Measurements from ENCODE around the gene SRXN1. TPM values are rescaled to one million over a fixed set of nuclear protein-coding genes. Genes with fewer than 3 reads are reported as not detected.

SRXN1 gene
- total and polyA plus RNA-seq, 9 of the 15 experiments (the other 6 are each of a cell fraction or from before 2014, with no cell fraction given) = 6.8 to 36.4 (median 21.6) TPM

- H3K9ac ChIP-seq (ENCODE audit: insufficient read depth in 1 of 2, low read depth in 2 of 2, low read length in 2 of 2) = peak overlapping the region in 1 of 2 experiments; percentile 75; a peak in 3 of 4 replicates
- FAIRE-seq = peak; percentile 74
- no peaks in the 10 kb centered on the region for H3K36me3 ChIP-seq (ENCODE audit: control insufficient read depth, insufficient read depth, low read length)
- ATAC-seq = peak; percentile 21; the same call in 1 of the 3 replicates
- WGBS (ENCODE audit: insufficient coverage, low coverage, missing lambda C conversion rate) = 0% methylated on average over 1 of the region's 4 CpGs
- no peak overlapping the region; the same call in 2 of the 3 replicates for H3K27ac ChIP-seq (ENCODE audit: extremely low read depth, low read depth, low read length)
- in situ Hi-C loops (cut with MboI) = no loop called here
- no TSS peak for BruUV-seq (replicated peaks)
- H3K27me3 ChIP-seq (ENCODE audit: control insufficient read depth in 2 of 2, insufficient read depth in 2 of 2, low read length in 2 of 2) = no peaks in the 10 kb centered on the region
- CTCF ChIA-PET (ENCODE audit: low intra/inter-chr PET ratio) = no interaction called here
- no peaks in the 10 kb centered on the region for H3K79me2 ChIP-seq (ENCODE audit: control insufficient read depth, insufficient read depth, low read length)
- peaks cover 31 to 42% of the 10 kb centered on the region in 2 experiments; a peak in 4 of 5 replicates for H3K4me1 ChIP-seq (replicated peaks in 1 of 2; ENCODE audit: control insufficient read depth in 2 of 2, insufficient read depth in 2 of 2, low read length in 2 of 2)
- H3K9me3 ChIP-seq (replicated peaks; ENCODE audit: control insufficient read depth, insufficient read depth, low read depth, low read length) = no peaks in the 10 kb centered on the region
- DNase-seq (ENCODE audit: extremely low read depth in 1 of 4, low spot score in 3 of 4) = peak; percentile 33 to 55 (median 36)
- intact Hi-C loops (cut with micrococcal nuclease) = no loop called here
- peak overlapping the region; percentile 58; the same call in 1 of the 2 replicates for H2AFZ ChIP-seq (ENCODE audit: low read depth, low read length)
- H4K20me1 ChIP-seq (replicated peaks; ENCODE audit: control insufficient read depth, insufficient read depth, low read length) = no peaks in the 10 kb centered on the region
- H3K4me2 ChIP-seq (ENCODE audit: insufficient read depth, low read length) = peak overlapping the region; percentile 42
- no peak overlapping the region for H3K4me3 ChIP-seq
- POLR2A ChIA-PET = interaction anchor here (0.7 kb wide), 1 partner anchor 142 kb away, joined by 3 read pairs; no protein-coding TSS in a partner anchor
- no peaks in the 10 kb centered on the region for H3K9me1 ChIP-seq (ENCODE audit: control insufficient read depth, insufficient read depth, low read length)
- TF ChIP-seq ZBTB26 (CRISPR knock-in tag; IDR thresholded peaks at IDR 0.05) = no peak
- peak; percentile 55; the same call in 1 of the 2 replicates for TF ChIP-seq CTBP1 (IDR thresholded peaks at IDR 0.05; ENCODE audit: borderline replicate concordance)
- TF ChIP-seq GATA2 (CRISPR knock-in tag; IDR thresholded peaks at IDR 0.05) = peak; percentile 26; the same call in 1 of the 2 replicates
- peak; percentile 71 for TF ChIP-seq NCOR1 (IDR thresholded peaks at IDR 0.05)
- no peak for TF ChIP-seq STAG1 (CRISPR knock-in tag; IDR thresholded peaks at IDR 0.05; ENCODE audit: borderline replicate concordance)
- no peak for TF ChIP-seq RNF219 (CRISPR knock-in tag; IDR thresholded peaks at IDR 0.05)
- TF ChIP-seq KLF16 (IDR thresholded peaks at IDR 0.05) = 0 out of 2 replicates have a peak, but pooled peaks have one; percentile 51
- TF ChIP-seq POLR2AphosphoS5 (IDR thresholded peaks at IDR 0.05; ENCODE audit: control insufficient read depth, insufficient read depth, low read depth, low read length) = no peak
- no peak for TF ChIP-seq HDAC6 (IDR thresholded peaks at IDR 0.05; ENCODE audit: low read depth, low read length)
- peak; percentile 76; the same call in 1 of the 2 replicates for TF ChIP-seq ZKSCAN8 (CRISPR knock-in tag; IDR thresholded peaks at IDR 0.05)
- no peak for TF ChIP-seq CREB1 (IDR thresholded peaks at IDR 0.05)
- no peak for TF ChIP-seq CREB1 (CRISPR knock-in tag; IDR thresholded peaks at IDR 0.05)
- peak; percentile 29; the same call in 1 of the 2 replicates for TF ChIP-seq DPF2 (IDR thresholded peaks at IDR 0.05)
- peak; percentile 66 for TF ChIP-seq CBFA2T2 (conservative IDR thresholded peaks at IDR 0.05)
- TF ChIP-seq GATAD2A (IDR thresholded peaks at IDR 0.05) = no peak; the same call in 1 of the 2 replicates
- TF ChIP-seq CBFA2T3 (IDR thresholded peaks at IDR 0.05) = peak; percentile 81
- TF ChIP-seq CEBPG (CRISPR knock-in tag; IDR thresholded peaks at IDR 0.05) = no peak
- TF ChIP-seq CEBPG (tag; conservative IDR thresholded peaks at IDR 0.05 in 1 of 2, IDR thresholded peaks at IDR 0.05 in 1 of 2) = no peak
- no peak for TF ChIP-seq ARHGAP35 (IDR thresholded peaks at IDR 0.05; ENCODE audit: partially characterized antibody)
- TF ChIP-seq ZNF584 (CRISPR knock-in tag; IDR thresholded peaks at IDR 0.05; ENCODE audit: low read depth) = no peak
- peak in 1 of 2 experiments; percentile 22; a peak in 1 of 4 replicates for TF ChIP-seq KDM1A (IDR thresholded peaks at IDR 0.05)
- no peak for TF ChIP-seq ZNF347 (CRISPR knock-in tag; IDR thresholded peaks at IDR 0.05; ENCODE audit: low read depth)
- peak; percentile 77 for TF ChIP-seq TAL1 (IDR thresholded peaks at IDR 0.05)
Measured at GRCh38 chr20:684676-685319, 31.8 kb upstream of the SRXN1 start.

All from K562 (cell line).